RWPE2 (cell line): ENCODE data around the gene RERE.

Experiments
- ATAC-seq: fragments of 200-7000 bp; cut with Tn5 transposase; 3 replicates; pipeline ENCODE4 v1.9.1; 2021; ENCODE audit warnings: low read depth
- DNase-seq: peaks from one replicate; pipeline ENCODE4 v3.0.0-alpha.2; 2020; ENCODE audit warnings: low spot score
- H3K27ac ChIP-seq: fragments of 450-650 bp; 2 replicates; pipeline ENCODE4 v1.5.1; 2017; ENCODE audit warnings: mild to moderate bottlenecking; ENCODE audit not compliant: poor library complexity, severe bottlenecking
- H3K27me3 ChIP-seq: fragments of 250-450 bp; sonication (Bioruptor Pico); 2 replicates; pipeline ENCODE4 v1.5.1; 2021; ENCODE audit warnings: mild to moderate bottlenecking, moderate library complexity; ENCODE audit not compliant: insufficient read depth, poor library complexity, severe bottlenecking
- H3K36me3 ChIP-seq: fragments of 250-450 bp; sonication (Bioruptor Pico); 2 replicates; pipeline ENCODE4 v1.5.1; 2020; ENCODE audit warnings: low read depth, mild to moderate bottlenecking, moderate library complexity
- H3K4me1 ChIP-seq: fragments of 250-450 bp; sonication (Bioruptor Pico); 2 replicates; pipeline ENCODE4 v1.5.1; 2021; ENCODE audit warnings: mild to moderate bottlenecking, moderate library complexity; ENCODE audit not compliant: insufficient read depth, poor library complexity, severe bottlenecking
- H3K4me3 ChIP-seq: fragments of 250-450 bp; sonication (Bioruptor Pico); 2 replicates; pipeline ENCODE4 v1.5.1; 2021; ENCODE audit warnings: mild to moderate bottlenecking, moderate library complexity; ENCODE audit not compliant: severe bottlenecking
- H3K9me3 ChIP-seq: fragments of 250-450 bp; sonication (Bioruptor Pico); 2 replicates; pipeline ENCODE4 v1.5.1; 2021; ENCODE audit warnings: mild to moderate bottlenecking, moderate library complexity; ENCODE audit not compliant: severe bottlenecking
- CTCF ChIP-seq: fragments of 450-650 bp; IDR thresholded peaks from one replicate; pipeline ENCODE4 v1.5.1; 2017; ENCODE audit warnings: mild to moderate bottlenecking, moderate library complexity; ENCODE audit not compliant: poor library complexity, severe bottlenecking

The RERE gene

GRCh38 chr1:8487249-8487648 lies 330.2 kb downstream of the RERE start:
- peaks cover 4% of the 10 kb centered on the region; the same call in 1 of the 2 replicates for H3K36me3 ChIP-seq
- H3K4me3 ChIP-seq = no peak overlapping the region
- H3K27me3 ChIP-seq = no peaks in the 10 kb centered on the region
- H3K4me1 ChIP-seq = peaks cover 13% of the 10 kb centered on the region
- no peak for DNase-seq
- H3K9me3 ChIP-seq = no peaks in the 10 kb centered on the region
- H3K27ac ChIP-seq = no peak overlapping the region
- no peak for TF ChIP-seq CTCF
- no peak for ATAC-seq

GRCh38 chr1:8486047-8486446 lies 331.4 kb downstream of the RERE start:
- peaks cover 13% of the 10 kb centered on the region for H3K4me1 ChIP-seq
- ATAC-seq = no peak
- H3K4me3 ChIP-seq = no peak overlapping the region
- no peaks in the 10 kb centered on the region for H3K9me3 ChIP-seq
- H3K27me3 ChIP-seq = no peaks in the 10 kb centered on the region
- TF ChIP-seq CTCF = no peak
- DNase-seq = no peak
- H3K36me3 ChIP-seq = peaks cover 4% of the 10 kb centered on the region; the same call in 1 of the 2 replicates
- no peak overlapping the region for H3K27ac ChIP-seq

GRCh38 chr1:8483586-8483985 lies 333.9 kb downstream of the RERE start:
- peaks cover 9% of the 10 kb centered on the region for H3K4me1 ChIP-seq
- no peak for ATAC-seq
- no peaks in the 10 kb centered on the region for H3K27me3 ChIP-seq
- DNase-seq = no peak
- TF ChIP-seq CTCF = no peak
- no peak overlapping the region for H3K4me3 ChIP-seq
- no peaks in the 10 kb centered on the region for H3K9me3 ChIP-seq
- H3K27ac ChIP-seq = peak overlapping the region; percentile 14
- no peaks in the 10 kb centered on the region; the same call in 1 of the 2 replicates for H3K36me3 ChIP-seq

GRCh38 chr1:8482979-8483381 lies 334.5 kb downstream of the RERE start:
- peaks cover 9% of the 10 kb centered on the region for H3K4me1 ChIP-seq
- no peaks in the 10 kb centered on the region for H3K36me3 ChIP-seq
- H3K9me3 ChIP-seq = no peaks in the 10 kb centered on the region
- ATAC-seq (peak; percentile 93), DNase-seq (no peak)
- no peak overlapping the region for H3K4me3 ChIP-seq
- TF ChIP-seq CTCF = no peak
- peak overlapping the region; percentile 14 for H3K27ac ChIP-seq
- no peaks in the 10 kb centered on the region for H3K27me3 ChIP-seq

- Histone ChIP-seq H3K4me3 (no peak overlapping the region), H3K36me3 (no peaks in the 10 kb centered on the region), H3K27me3 (no peaks in the 10 kb centered on the region), H3K4me1 (peaks cover 9% of the 10 kb centered on the region), H3K27ac (no peak overlapping the region), H3K9me3 (no peaks in the 10 kb centered on the region)
- no peak for TF ChIP-seq CTCF
- ATAC-seq (no peak), DNase-seq (no peak)
Observed at GRCh38 chr1:8481650-8482380, 335.6 kb downstream of the RERE start.
